ENCODE results near the gene SUCLG2. TPM values are rescaled to one million over a fixed set of nuclear protein-coding genes. Genes with fewer than 3 reads are reported as not detected.
A peak's percentile ranks its signal among the peaks of the same experiment; 100 is the strongest.

SUCLG2 gene
- total RNA-seq, 1 experiment from 2014 or later: 22.3 TPM

DNA sequence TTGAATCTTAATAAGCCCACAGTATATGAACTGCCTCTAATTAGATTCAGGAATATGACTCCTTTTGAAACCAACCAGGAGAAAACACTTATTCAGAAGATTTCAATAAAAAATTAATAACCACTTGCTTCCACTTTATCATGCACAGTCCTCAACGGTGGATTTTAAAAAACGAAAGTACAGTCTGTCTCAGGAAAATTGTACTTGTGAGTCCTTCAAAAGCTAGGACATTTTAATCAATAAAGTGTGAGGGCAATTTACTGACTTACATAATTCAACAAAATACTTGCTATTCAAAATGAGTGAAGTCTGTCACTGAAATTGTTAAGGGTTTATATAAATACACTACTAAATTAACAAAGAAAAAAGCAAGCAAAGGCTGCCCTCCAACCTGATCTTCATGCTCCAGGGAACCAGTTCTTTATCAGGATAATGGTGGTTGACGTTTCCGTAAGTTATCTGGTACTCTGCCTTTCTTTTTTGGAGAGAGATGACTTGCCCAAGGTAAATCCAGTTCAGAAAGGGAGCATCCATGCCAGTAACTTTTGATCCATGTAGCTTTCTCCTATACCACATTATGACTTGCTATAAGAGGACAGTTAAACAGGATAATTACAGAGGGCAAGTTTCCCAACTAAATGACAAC is 17.0 kb downstream of the SUCLG2 start:
- H3K4me1 ChIP-seq (ENCODE audit: insufficient read depth, low read length): peaks cover 16% of the 10 kb centered on the region
- intact Hi-C loops (cut with micrococcal nuclease): no loop called here
- no peak for TF ChIP-seq EZH2 (IDR thresholded peaks at IDR 0.05; ENCODE audit: low read length, unreplicated experiment)
- no peak for TF ChIP-seq EZH2phosphoT487 (IDR thresholded peaks at IDR 0.05; ENCODE audit: borderline replicate concordance, low read length)
- TF ChIP-seq, protein P1, sequence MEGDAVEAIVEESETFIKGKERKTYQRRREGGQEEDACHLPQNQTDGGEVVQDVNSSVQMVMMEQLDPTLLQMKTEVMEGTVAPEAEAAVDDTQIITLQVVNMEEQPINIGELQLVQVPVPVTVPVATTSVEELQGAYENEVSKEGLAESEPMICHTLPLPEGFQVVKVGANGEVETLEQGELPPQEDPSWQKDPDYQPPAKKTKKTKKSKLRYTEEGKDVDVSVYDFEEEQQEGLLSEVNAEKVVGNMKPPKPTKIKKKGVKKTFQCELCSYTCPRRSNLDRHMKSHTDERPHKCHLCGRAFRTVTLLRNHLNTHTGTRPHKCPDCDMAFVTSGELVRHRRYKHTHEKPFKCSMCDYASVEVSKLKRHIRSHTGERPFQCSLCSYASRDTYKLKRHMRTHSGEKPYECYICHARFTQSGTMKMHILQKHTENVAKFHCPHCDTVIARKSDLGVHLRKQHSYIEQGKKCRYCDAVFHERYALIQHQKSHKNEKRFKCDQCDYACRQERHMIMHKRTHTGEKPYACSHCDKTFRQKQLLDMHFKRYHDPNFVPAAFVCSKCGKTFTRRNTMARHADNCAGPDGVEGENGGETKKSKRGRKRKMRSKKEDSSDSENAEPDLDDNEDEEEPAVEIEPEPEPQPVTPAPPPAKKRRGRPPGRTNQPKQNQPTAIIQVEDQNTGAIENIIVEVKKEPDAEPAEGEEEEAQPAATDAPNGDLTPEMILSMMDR (conservative IDR thresholded peaks at IDR 0.05; ENCODE audit: low read depth, low read length): no peak
- no peak overlapping the region for H3K27ac ChIP-seq (ENCODE audit: low read length)
- H3K36me3 ChIP-seq (ENCODE audit: low read depth, low read length): no peaks in the 10 kb centered on the region
- ATAC-seq (no peak), DNase-seq (no peak)
- H3F3A ChIP-seq (ENCODE audit: low read length, unreplicated experiment): no peaks in the 10 kb centered on the region
- H3K79me2 ChIP-seq (ENCODE audit: low read length): peaks cover 63% of the 10 kb centered on the region
- no peak overlapping the region for H3K4me3 ChIP-seq (ENCODE audit: low read length)
- H3K9ac ChIP-seq (ENCODE audit: low read length): no peak overlapping the region
- ChIA-PET CTCF (no interaction called here), POLR2A (ENCODE audit: unreplicated experiment) (no interaction called here)
- no peaks in the 10 kb centered on the region for H3K9me3 ChIP-seq (ENCODE audit: low read length)
- BruUV-seq (replicated peaks): no TSS peak
- H4K20me1 ChIP-seq (ENCODE audit: low read length): no peaks in the 10 kb centered on the region
- no peaks in the 10 kb centered on the region for H3K9me2 ChIP-seq (replicated peaks; ENCODE audit: low read length)
- H2AFZ ChIP-seq (ENCODE audit: low read length): no peak overlapping the region
- no peaks in the 10 kb centered on the region for H3K27me3 ChIP-seq (ENCODE audit: low read length)
- H3K4me2 ChIP-seq (ENCODE audit: low read length): no peak overlapping the region

DNA sequence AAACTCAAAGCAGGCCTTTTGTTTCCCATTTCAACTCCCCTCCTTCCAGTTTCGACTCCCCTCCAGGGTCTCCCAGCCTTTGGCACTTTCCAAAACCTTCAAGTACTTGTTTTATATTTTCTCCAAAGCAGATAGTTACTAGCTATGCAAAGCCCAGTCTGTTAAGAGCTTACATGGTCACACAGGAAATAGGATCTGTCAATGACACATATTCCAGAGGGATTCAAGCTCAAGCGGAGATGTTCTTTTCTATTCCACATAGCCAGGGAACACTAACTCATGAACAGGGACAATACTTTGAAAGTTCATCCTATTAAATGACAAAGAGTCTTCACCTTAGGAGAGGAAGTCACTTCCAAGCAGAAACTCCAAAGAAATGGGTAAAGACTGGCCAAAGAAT is 18.6 kb downstream of the SUCLG2 start:
- ATAC-seq (peak; percentile 51), DNase-seq (no peak)
- Histone ChIP-seq H3K4me2 (ENCODE audit: low read length) (peak overlapping the region; percentile 77), H3F3A (ENCODE audit: low read length, unreplicated experiment) (no peaks in the 10 kb centered on the region), H3K4me3 (ENCODE audit: low read length) (no peak overlapping the region), H3K36me3 (ENCODE audit: low read depth, low read length) (no peaks in the 10 kb centered on the region), H3K4me1 (ENCODE audit: insufficient read depth, low read length) (peaks cover 16% of the 10 kb centered on the region), H3K27ac (ENCODE audit: low read length) (peak overlapping the region; percentile 98), H3K9me3 (ENCODE audit: low read length) (no peaks in the 10 kb centered on the region), H4K20me1 (ENCODE audit: low read length) (no peaks in the 10 kb centered on the region), H3K9ac (ENCODE audit: low read length) (peak overlapping the region; percentile 51), H3K79me2 (ENCODE audit: low read length) (peaks cover 67% of the 10 kb centered on the region), H2AFZ (ENCODE audit: low read length) (no peak overlapping the region), H3K27me3 (ENCODE audit: low read length) (no peaks in the 10 kb centered on the region), H3K9me2 (replicated peaks; ENCODE audit: low read length) (no peaks in the 10 kb centered on the region)
- intact Hi-C loops (cut with micrococcal nuclease): no loop called here
- no TSS peak for BruUV-seq (replicated peaks)
- ChIA-PET POLR2A (ENCODE audit: unreplicated experiment) (interaction anchor here (0.6 to 1.1 kb wide), 2 partner anchors 12 to 29 kb away, joined by 3 to 4 read pairs; no protein-coding TSS in a partner anchor), CTCF (no interaction called here)
- TF ChIP-seq, protein P1 (conservative IDR thresholded peaks at IDR 0.05; ENCODE audit: low read depth, low read length): no peak
- TF ChIP-seq EZH2 (IDR thresholded peaks at IDR 0.05; ENCODE audit: low read length, unreplicated experiment) (no peak), EZH2phosphoT487 (IDR thresholded peaks at IDR 0.05; ENCODE audit: borderline replicate concordance, low read length) (no peak)

DNA sequence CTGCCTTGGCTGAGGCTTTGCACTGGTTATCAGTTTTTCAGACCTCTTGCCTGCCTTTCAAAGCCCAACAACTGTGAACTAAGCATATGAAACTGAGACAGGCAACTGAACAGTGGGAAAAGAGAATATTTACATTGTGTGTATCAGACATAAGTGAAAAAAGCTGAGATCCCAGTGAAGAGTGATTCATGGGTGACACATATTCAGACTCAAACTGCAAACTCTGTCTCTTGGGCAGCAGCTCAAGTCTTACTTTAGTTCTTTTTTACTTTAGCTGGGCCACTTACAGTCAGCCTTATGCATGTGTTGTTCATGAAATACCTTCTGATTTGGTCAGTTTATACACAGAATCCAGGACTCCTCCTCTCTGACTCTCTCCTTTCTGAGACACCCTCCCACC is 19.2 kb downstream of the SUCLG2 start:
- H3F3A ChIP-seq (ENCODE audit: low read length, unreplicated experiment): no peaks in the 10 kb centered on the region
- peak overlapping the region; percentile 45 for H3K4me3 ChIP-seq (ENCODE audit: low read length)
- peak; percentile 74 for DNase-seq
- TF ChIP-seq, protein P1 (conservative IDR thresholded peaks at IDR 0.05; ENCODE audit: low read depth, low read length): no peak
- no peak for TF ChIP-seq EZH2 (IDR thresholded peaks at IDR 0.05; ENCODE audit: low read length, unreplicated experiment)
- no peak for TF ChIP-seq EZH2phosphoT487 (IDR thresholded peaks at IDR 0.05; ENCODE audit: borderline replicate concordance, low read length)
- no peak overlapping the region for H2AFZ ChIP-seq (ENCODE audit: low read length)
- no peaks in the 10 kb centered on the region for H3K36me3 ChIP-seq (ENCODE audit: low read depth, low read length)
- peaks cover 16% of the 10 kb centered on the region for H3K4me1 ChIP-seq (ENCODE audit: insufficient read depth, low read length)
- BruUV-seq (replicated peaks): no TSS peak
- no peaks in the 10 kb centered on the region for H3K9me3 ChIP-seq (ENCODE audit: low read length)
- no peaks in the 10 kb centered on the region for H4K20me1 ChIP-seq (ENCODE audit: low read length)
- ChIA-PET CTCF (no interaction called here), POLR2A (ENCODE audit: unreplicated experiment) (interaction anchor here (1.1 kb wide), 1 partner anchor 12 kb away, joined by 4 read pairs; no protein-coding TSS in a partner anchor)
- H3K4me2 ChIP-seq (ENCODE audit: low read length): peak overlapping the region; percentile 77
- H3K27me3 ChIP-seq (ENCODE audit: low read length): no peaks in the 10 kb centered on the region
- H3K79me2 ChIP-seq (ENCODE audit: low read length): peaks cover 62% of the 10 kb centered on the region
- H3K27ac ChIP-seq (ENCODE audit: low read length): peak overlapping the region; percentile 98
- peak; percentile 90 for ATAC-seq
- intact Hi-C loops (cut with micrococcal nuclease): no loop called here
- H3K9me2 ChIP-seq (replicated peaks; ENCODE audit: low read length): no peaks in the 10 kb centered on the region
- peak overlapping the region; percentile 65 for H3K9ac ChIP-seq (ENCODE audit: low read length)
